DMS 273 (cell line): ENCODE measurements around the gene TMEM121B.

ENCODE experiments used
- DNase-seq: peaks from one replicate; lab custom pipeline; 2025; ENCODE audit not compliant: unreplicated experiment; lab: John Stamatoyannopoulos, UW

The TMEM121B gene

GRCh38 chr22:17095538-17095937 is 25.6 kb downstream of the TMEM121B start:
- peak; percentile 59 for DNase-seq

GRCh38 chr22:17093081-17093480 is 28.1 kb downstream of the TMEM121B start:
- no peak for DNase-seq

- no peak for DNase-seq
These were observed 29.3 kb downstream of the TMEM121B start for GRCh38 chr22:17091851-17092250.

GRCh38 chr22:17090550-17090949 is 30.6 kb downstream of the TMEM121B start:
- DNase-seq, result no peak

GRCh38 chr22:17087498-17088131 is 33.5 kb downstream of the TMEM121B start:
- DNase-seq, result peak; percentile 20

GRCh38 chr22:17086788-17087497 is 34.2 kb downstream of the TMEM121B start:
- no peak for DNase-seq

GRCh38 chr22:17086296-17086695 is 34.9 kb downstream of the TMEM121B start:
- DNase-seq, result no peak

GRCh38 chr22:17085277-17086181 is 35.6 kb downstream of the TMEM121B start:
- DNase-seq, result peak; percentile 48

- peak; percentile 91 for DNase-seq
These were observed 36.4 kb downstream of the TMEM121B start, which contains the start of gene IL17RA for GRCh38 chr22:17084554-17085276. IL17RA (plus strand) TSS chr22:17085000; CDS start chr22:17085092, 92 bp downstream.

GRCh38 chr22:17083811-17084441 is 37.2 kb downstream of the TMEM121B start:
- no peak for DNase-seq

- no peak for DNase-seq
These were observed 37.9 kb downstream of the TMEM121B start for GRCh38 chr22:17083255-17083654.

GRCh38 chr22:17079572-17079971 is 41.6 kb downstream of the TMEM121B start:
- no peak for DNase-seq

GRCh38 chr22:17077255-17077654 is 43.9 kb downstream of the TMEM121B start:
- no peak for DNase-seq

GRCh38 chr22:17074648-17075002 is 46.5 kb downstream of the TMEM121B start:
- no peak for DNase-seq

- no peak for DNase-seq
These were observed 48.3 kb downstream of the TMEM121B start for GRCh38 chr22:17072877-17073276.
